Smooth muscle cell (in vitro differentiated cells): Measurements from ENCODE around the gene UPK1A. TPM values are rescaled to one million over a fixed set of nuclear protein-coding genes. Genes with fewer than 3 reads are reported as not detected.

Experiments used
- DNase-seq: peaks from one replicate; lab custom pipeline; 2025; ENCODE audit not compliant: unreplicated experiment; lab: John Stamatoyannopoulos, UW
- H2AFZ ChIP-seq: fragments of 200-600 bp; sonication (generic); 2 replicates; pipeline ENCODE4 v1.6.0; 2016; ENCODE audit warnings: antibody characterized with exemption, low read depth, mild to moderate bottlenecking
- H3F3A ChIP-seq: fragments of 200-600 bp; sonication (generic); 2 replicates; pipeline ENCODE4 v1.6.0; 2017; ENCODE audit warnings: antibody characterized with exemption, low read depth
- H3K27ac ChIP-seq: fragments of 200-600 bp; sonication (generic); 2 replicates; pipeline ENCODE4 v1.5.1; 2016; ENCODE audit warnings: low read depth, mild to moderate bottlenecking
- H3K27me3 ChIP-seq: fragments of 200-600 bp; sonication (generic); 2 replicates; pipeline ENCODE4 v1.6.1; 2016; ENCODE audit warnings: low read depth, mild to moderate bottlenecking
- H3K36me3 ChIP-seq: fragments of 200-600 bp; sonication (generic); 2 replicates; pipeline ENCODE4 v1.5.1; 2016; ENCODE audit warnings: low read depth
- H3K4me1 ChIP-seq: fragments of 200-600 bp; sonication (generic); 2 replicates; pipeline ENCODE4 v1.5.1; 2016; ENCODE audit warnings: low read depth
- H3K4me2 ChIP-seq: fragments of 200-600 bp; sonication (generic); 2 replicates; pipeline ENCODE4 v1.6.0; 2016; ENCODE audit warnings: mild to moderate bottlenecking
- H3K4me3 ChIP-seq: fragments of 200-600 bp; sonication (generic); 2 replicates; pipeline ENCODE4 v1.5.1; 2016; ENCODE audit warnings: mild to moderate bottlenecking
- H3K79me2 ChIP-seq: fragments of 200-600 bp; sonication (generic); 2 replicates; pipeline ENCODE4 v1.6.0; 2016; ENCODE audit warnings: low read depth, mild to moderate bottlenecking
- H3K9ac ChIP-seq: fragments of 200-600 bp; sonication (generic); 2 replicates; pipeline ENCODE4 v1.6.0; 2016; ENCODE audit warnings: low read depth
- H3K9me3 ChIP-seq: fragments of 200-600 bp; sonication (generic); replicated peaks from 2 replicates; pipeline ENCODE4 v1.5.1; 2016; ENCODE audit warnings: low read depth
- H4K20me1 ChIP-seq: fragments of 200-600 bp; sonication (generic); 2 replicates; pipeline ENCODE4 v1.6.0; 2016; ENCODE audit warnings: low read depth
- WGBS: methylation state at CpG from one replicate; pipeline ENCODE4 v1.1.7; 2016; ENCODE audit warnings: low lambda C conversion rate; 5-methylcytosine and 5-hydroxymethylcytosine counted together
- polyA plus RNA-seq: library from polyadenylated mRNA; unstranded; fragments of >200 nt; fragmentation: Nextera tagmentation; extraction: Ambion mirVana; gene quantifications from 2 replicates; pipeline ENCODE4 v1.2.1, GENCODE V29; 2016
- total RNA-seq: library from RNA; depleted of rRNA; stranded (reverse); fragments of >200 nt; gene quantifications from 2 replicates; pipeline ENCODE4 v1.2.3, GENCODE V29; 2014
- TF ChIP-seq, protein P1 (sequence below): fragments of 200-600 bp; sonication (generic); IDR thresholded peaks from 2 replicates; pipeline ENCODE4 v1.5.1; 2017; ENCODE audit warnings: borderline replicate concordance, mild to moderate bottlenecking, antibody characterized with exemption; ENCODE audit not compliant: insufficient read depth, poor library complexity, severe bottlenecking

Gene UPK1A
- total and polyA plus RNA-seq, 2 experiments from 2014 or later, result 1.0 to 4.2 TPM

DNA sequence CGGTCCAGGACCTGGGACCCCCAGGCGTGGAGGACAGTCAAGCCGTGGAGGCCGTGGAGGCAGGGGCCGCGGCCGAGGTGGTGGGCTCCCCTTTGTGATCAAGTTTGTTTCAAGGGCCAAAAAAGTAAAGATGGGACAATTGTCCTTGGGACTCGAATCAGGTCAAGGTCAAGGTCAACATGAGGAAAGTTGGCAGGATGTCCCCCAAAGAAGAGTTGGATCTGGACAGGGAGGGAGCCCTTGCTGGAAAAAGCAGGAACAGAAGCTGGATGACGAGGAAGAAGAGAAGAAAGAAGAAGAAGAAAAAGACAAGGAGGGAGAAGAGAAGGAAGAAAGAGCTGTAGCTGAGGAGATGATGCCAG, 53.8 kb downstream of the UPK1A start:
- no peaks in the 10 kb centered on the region for H3F3A ChIP-seq
- no peak for DNase-seq
- H3K9ac ChIP-seq, result no peak overlapping the region
- TF ChIP-seq, protein P1, sequence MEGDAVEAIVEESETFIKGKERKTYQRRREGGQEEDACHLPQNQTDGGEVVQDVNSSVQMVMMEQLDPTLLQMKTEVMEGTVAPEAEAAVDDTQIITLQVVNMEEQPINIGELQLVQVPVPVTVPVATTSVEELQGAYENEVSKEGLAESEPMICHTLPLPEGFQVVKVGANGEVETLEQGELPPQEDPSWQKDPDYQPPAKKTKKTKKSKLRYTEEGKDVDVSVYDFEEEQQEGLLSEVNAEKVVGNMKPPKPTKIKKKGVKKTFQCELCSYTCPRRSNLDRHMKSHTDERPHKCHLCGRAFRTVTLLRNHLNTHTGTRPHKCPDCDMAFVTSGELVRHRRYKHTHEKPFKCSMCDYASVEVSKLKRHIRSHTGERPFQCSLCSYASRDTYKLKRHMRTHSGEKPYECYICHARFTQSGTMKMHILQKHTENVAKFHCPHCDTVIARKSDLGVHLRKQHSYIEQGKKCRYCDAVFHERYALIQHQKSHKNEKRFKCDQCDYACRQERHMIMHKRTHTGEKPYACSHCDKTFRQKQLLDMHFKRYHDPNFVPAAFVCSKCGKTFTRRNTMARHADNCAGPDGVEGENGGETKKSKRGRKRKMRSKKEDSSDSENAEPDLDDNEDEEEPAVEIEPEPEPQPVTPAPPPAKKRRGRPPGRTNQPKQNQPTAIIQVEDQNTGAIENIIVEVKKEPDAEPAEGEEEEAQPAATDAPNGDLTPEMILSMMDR, result no peak
- no peaks in the 10 kb centered on the region for H3K36me3 ChIP-seq
- H3K4me2 ChIP-seq, result no peak overlapping the region
- H4K20me1 ChIP-seq, result peaks cover 25% of the 10 kb centered on the region
- H3K4me1 ChIP-seq, result peaks cover 12% of the 10 kb centered on the region
- H3K9me3 ChIP-seq, result no peaks in the 10 kb centered on the region
- WGBS, result 98% methylated on average over 9 of the region's 9 CpGs
- no peak overlapping the region for H2AFZ ChIP-seq
- H3K4me3 ChIP-seq, result no peak overlapping the region
- no peak overlapping the region for H3K27ac ChIP-seq
- no peaks in the 10 kb centered on the region for H3K27me3 ChIP-seq
- H3K79me2 ChIP-seq, result peaks cover 39% of the 10 kb centered on the region

DNA sequence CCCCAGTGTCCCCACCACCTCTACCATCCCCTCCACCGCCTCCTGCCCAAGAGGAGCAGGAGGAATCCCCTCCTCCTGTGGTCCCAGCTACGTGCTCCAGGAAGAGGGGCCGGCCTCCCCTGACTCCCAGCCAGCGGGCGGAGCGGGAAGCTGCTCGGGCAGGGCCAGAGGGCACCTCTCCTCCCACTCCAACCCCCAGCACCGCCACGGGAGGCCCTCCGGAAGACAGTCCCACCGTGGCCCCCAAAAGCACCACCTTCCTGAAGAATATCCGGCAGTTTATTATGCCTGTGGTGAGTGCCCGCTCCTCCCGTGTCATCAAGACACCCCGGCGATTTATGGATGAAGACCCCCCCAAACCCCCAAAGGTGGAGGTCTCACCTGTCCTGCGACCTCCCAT, 54.3 kb downstream of the UPK1A start:
- Histone ChIP-seq H3K9me3 (no peaks in the 10 kb centered on the region), H3K4me3 (no peak overlapping the region), H3K27me3 (no peaks in the 10 kb centered on the region), H3K36me3 (no peaks in the 10 kb centered on the region), H3K4me1 (peaks cover 11% of the 10 kb centered on the region), H2AFZ (no peak overlapping the region), H3K9ac (no peak overlapping the region), H4K20me1 (peaks cover 25% of the 10 kb centered on the region), H3K27ac (no peak overlapping the region), H3F3A (no peaks in the 10 kb centered on the region), H3K4me2 (no peak overlapping the region), H3K79me2 (peaks cover 39% of the 10 kb centered on the region)
- 99% methylated on average over 15 of the region's 17 CpGs for WGBS
- TF ChIP-seq, protein P1, result no peak
- no peak for DNase-seq

DNA sequence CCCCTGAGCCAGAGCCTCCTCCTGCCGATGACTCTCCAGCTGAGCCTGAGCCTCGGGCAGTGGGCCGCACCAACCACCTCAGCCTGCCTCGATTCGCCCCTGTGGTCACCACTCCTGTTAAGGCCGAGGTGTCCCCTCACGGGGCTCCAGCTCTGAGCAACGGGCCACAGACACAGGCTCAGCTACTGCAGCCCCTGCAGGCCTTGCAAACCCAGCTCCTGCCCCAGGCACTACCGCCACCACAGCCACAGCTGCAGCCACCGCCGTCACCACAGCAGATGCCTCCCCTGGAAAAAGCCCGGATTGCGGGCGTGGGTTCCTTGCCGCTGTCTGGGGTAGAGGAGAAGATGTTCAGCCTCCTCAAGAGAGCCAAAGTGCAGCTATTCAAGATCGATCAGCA, 55.1 kb downstream of the UPK1A start:
- Histone ChIP-seq H3K4me3 (no peak overlapping the region), H4K20me1 (peaks cover 25% of the 10 kb centered on the region), H3K4me2 (no peak overlapping the region), H3K27ac (no peak overlapping the region), H3K36me3 (peaks cover 4% of the 10 kb centered on the region), H3K27me3 (no peaks in the 10 kb centered on the region), H3K79me2 (peaks cover 39% of the 10 kb centered on the region), H3K9me3 (no peaks in the 10 kb centered on the region), H3K9ac (no peak overlapping the region), H3K4me1 (peaks cover 5% of the 10 kb centered on the region), H2AFZ (no peak overlapping the region), H3F3A (no peaks in the 10 kb centered on the region)
- DNase-seq, result no peak
- WGBS, result 97% methylated on average over 16 of the region's 16 CpGs
- TF ChIP-seq, protein P1, result no peak

DNA sequence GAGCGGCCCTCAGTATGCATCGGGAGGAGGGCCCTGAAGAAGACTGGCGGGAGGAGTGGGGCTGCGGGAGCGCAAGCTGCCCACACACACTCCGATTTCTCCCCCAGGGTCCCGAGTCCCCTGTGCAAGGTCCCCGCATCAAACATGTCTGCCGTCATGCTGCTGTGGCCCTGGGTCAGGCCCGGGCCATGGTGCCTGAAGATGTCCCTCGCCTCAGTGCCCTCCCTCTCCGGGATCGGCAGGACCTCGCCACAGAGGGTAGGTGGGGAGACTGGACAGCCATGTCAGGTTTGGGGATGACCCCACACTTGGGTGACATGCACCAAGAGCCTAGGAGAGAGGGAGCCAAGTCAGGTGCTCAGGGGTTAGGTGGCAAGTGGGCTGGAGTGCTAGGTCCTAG, 56.1 kb downstream of the UPK1A start:
- Histone ChIP-seq H3K4me3 (no peak overlapping the region), H3K27ac (no peak overlapping the region), H4K20me1 (peaks cover 25% of the 10 kb centered on the region), H3K9me3 (no peaks in the 10 kb centered on the region), H3K9ac (no peak overlapping the region), H3K27me3 (no peaks in the 10 kb centered on the region), H3K79me2 (peaks cover 39% of the 10 kb centered on the region), H3K4me1 (peaks cover 5% of the 10 kb centered on the region), H3K4me2 (no peak overlapping the region), H2AFZ (no peak overlapping the region), H3K36me3 (peaks cover 6% of the 10 kb centered on the region), H3F3A (no peaks in the 10 kb centered on the region)
- WGBS, result 98% methylated on average over 14 of the region's 14 CpGs
- TF ChIP-seq, protein P1, result no peak
- DNase-seq, result no peak
